ENCODE data around the gene HOXA5. TPM values are rescaled to one million over a fixed set of nuclear protein-coding genes. Genes with fewer than 3 reads are reported as not detected.

The HOXA5 gene
- total RNA-seq, 1 experiment from 2014 or later, result 7.5 TPM

DNA sequence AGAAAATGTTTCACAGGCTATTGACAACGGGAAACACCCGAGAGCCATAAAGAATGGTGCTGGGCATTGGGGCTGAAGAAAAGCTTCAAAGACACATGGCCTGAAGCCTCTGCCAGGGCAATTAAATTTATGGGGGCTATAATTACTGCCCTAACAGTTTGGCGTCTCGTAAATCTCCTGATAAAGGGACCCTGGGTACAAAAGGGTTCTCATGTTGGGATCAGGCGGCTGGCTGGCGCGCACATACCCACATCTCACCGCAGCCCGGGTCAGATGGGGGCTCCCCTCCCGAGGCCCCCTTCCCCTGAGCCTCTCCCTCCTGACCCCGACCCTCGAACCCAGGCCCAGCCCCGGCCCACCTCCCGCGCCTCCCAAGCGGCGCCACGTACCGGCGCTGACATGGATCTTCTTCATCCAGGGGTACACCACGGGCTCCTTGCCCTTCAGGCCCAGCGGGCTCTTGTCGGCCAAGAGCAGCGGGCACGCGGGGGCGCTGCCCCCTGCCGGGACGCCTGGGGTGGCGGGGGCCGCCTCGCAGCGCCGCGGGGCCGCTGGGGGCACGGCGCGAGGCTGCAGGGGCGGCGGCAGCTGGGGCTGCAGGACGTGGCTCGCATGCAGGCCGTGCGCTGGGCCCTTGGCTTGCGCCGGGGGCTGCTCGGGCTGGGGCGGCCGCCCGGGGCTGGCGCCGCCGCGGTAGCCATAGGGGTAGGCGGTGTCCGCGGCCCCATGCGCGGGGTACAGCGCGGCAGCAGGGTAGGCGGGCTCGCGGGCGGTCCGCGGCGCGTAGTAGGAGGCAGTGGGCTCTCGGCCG is 13.5 kb downstream of the HOXA5 start:
- peaks cover 34% of the 10 kb centered on the region for H3K4me1 ChIP-seq (ENCODE audit: insufficient read depth, low read length)
- ATAC-seq, result peak; percentile 44

GRCh38 chr7:27128776-27129728 is 14.4 kb downstream of the HOXA5 start:
- ATAC-seq (no peak), DNase-seq (no peak)
- H3K27me3 ChIP-seq (ENCODE audit: low read length), result no peaks in the 10 kb centered on the region
- no peak overlapping the region for H3K9ac ChIP-seq (ENCODE audit: low read length)
- peak overlapping the region; percentile 77 for H3K4me3 ChIP-seq (ENCODE audit: low read length)
- ChIA-PET CTCF (no interaction called here), POLR2A (ENCODE audit: unreplicated experiment) (no interaction called here)
- intact Hi-C loops (cut with micrococcal nuclease), result no loop called here
- peaks cover 40% of the 10 kb centered on the region for H3K79me2 ChIP-seq (ENCODE audit: low read length)
- H3K27ac ChIP-seq (ENCODE audit: low read length), result no peak overlapping the region
- no peaks in the 10 kb centered on the region for H3K9me3 ChIP-seq (ENCODE audit: low read length)
- peaks cover 29% of the 10 kb centered on the region for H3K4me1 ChIP-seq (ENCODE audit: insufficient read depth, low read length)
- H3K9me2 ChIP-seq (replicated peaks; ENCODE audit: low read length), result no peaks in the 10 kb centered on the region
- H3K36me3 ChIP-seq (ENCODE audit: low read depth, low read length), result no peaks in the 10 kb centered on the region
- H4K20me1 ChIP-seq (ENCODE audit: low read length), result no peaks in the 10 kb centered on the region
- H3K4me2 ChIP-seq (ENCODE audit: low read length), result peak overlapping the region; percentile 88
- H2AFZ ChIP-seq (ENCODE audit: low read length), result peak overlapping the region; percentile 78; the same call in 1 of the 2 replicates
- BruUV-seq (replicated peaks), result TSS peak; percentile 32
- H3F3A ChIP-seq (ENCODE audit: low read length, unreplicated experiment), result no peaks in the 10 kb centered on the region
- TF ChIP-seq, protein P1, sequence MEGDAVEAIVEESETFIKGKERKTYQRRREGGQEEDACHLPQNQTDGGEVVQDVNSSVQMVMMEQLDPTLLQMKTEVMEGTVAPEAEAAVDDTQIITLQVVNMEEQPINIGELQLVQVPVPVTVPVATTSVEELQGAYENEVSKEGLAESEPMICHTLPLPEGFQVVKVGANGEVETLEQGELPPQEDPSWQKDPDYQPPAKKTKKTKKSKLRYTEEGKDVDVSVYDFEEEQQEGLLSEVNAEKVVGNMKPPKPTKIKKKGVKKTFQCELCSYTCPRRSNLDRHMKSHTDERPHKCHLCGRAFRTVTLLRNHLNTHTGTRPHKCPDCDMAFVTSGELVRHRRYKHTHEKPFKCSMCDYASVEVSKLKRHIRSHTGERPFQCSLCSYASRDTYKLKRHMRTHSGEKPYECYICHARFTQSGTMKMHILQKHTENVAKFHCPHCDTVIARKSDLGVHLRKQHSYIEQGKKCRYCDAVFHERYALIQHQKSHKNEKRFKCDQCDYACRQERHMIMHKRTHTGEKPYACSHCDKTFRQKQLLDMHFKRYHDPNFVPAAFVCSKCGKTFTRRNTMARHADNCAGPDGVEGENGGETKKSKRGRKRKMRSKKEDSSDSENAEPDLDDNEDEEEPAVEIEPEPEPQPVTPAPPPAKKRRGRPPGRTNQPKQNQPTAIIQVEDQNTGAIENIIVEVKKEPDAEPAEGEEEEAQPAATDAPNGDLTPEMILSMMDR (conservative IDR thresholded peaks at IDR 0.05; ENCODE audit: low read depth, low read length), result no peak
- no peak for TF ChIP-seq EZH2 (IDR thresholded peaks at IDR 0.05; ENCODE audit: low read length, unreplicated experiment)

More for the DNA sequence above, 13.5 kb downstream of the HOXA5 start:
- Histone ChIP-seq H3K36me3 (ENCODE audit: low read depth, low read length) (no peaks in the 10 kb centered on the region), H3F3A (ENCODE audit: low read length, unreplicated experiment) (no peaks in the 10 kb centered on the region), H3K27me3 (ENCODE audit: low read length) (no peaks in the 10 kb centered on the region), H3K79me2 (ENCODE audit: low read length) (peaks cover 40% of the 10 kb centered on the region), H4K20me1 (ENCODE audit: low read length) (no peaks in the 10 kb centered on the region), H3K9me3 (ENCODE audit: low read length) (no peaks in the 10 kb centered on the region), H3K4me2 (ENCODE audit: low read length) (peak overlapping the region; percentile 88), H3K4me3 (ENCODE audit: low read length) (peak overlapping the region; percentile 77), H3K27ac (ENCODE audit: low read length) (peak overlapping the region; percentile 49), H3K9me2 (replicated peaks; ENCODE audit: low read length) (no peaks in the 10 kb centered on the region), H3K9ac (ENCODE audit: low read length) (peak overlapping the region; percentile 80), H2AFZ (ENCODE audit: low read length) (peak overlapping the region; percentile 78)
- peak; percentile 52 for DNase-seq
- intact Hi-C loops (cut with micrococcal nuclease), result no loop called here
- TF ChIP-seq EZH2 (IDR thresholded peaks at IDR 0.05; ENCODE audit: low read length, unreplicated experiment) (no peak), EZH2phosphoT487 (IDR thresholded peaks at IDR 0.05; ENCODE audit: borderline replicate concordance, low read length) (no peak)
- TF ChIP-seq, protein P1 (conservative IDR thresholded peaks at IDR 0.05; ENCODE audit: low read depth, low read length), result peak; percentile 44; the same call in 1 of the 2 replicates
- CTCF ChIA-PET, result no interaction called here
- POLR2A ChIA-PET (ENCODE audit: unreplicated experiment), result interaction anchor here (0.6 kb wide), 1 partner anchor 715 kb away, joined by 4 read pairs; no protein-coding TSS in a partner anchor
- no TSS peak for BruUV-seq (replicated peaks)

All from PC-3 (cell line).